AG09309 (cell line): ENCODE results near the gene LCE3D.

ENCODE experiments used
- DNase-seq: peaks from one replicate; pipeline ENCODE4 v3.0.0-alpha.2; 2010; ENCODE audit warnings: low read depth
- H3K4me3 ChIP-seq: 2 replicates; pipeline ENCODE4 v1.5.1; 2011; ENCODE audit warnings: mild to moderate bottlenecking, low read depth, low read length, moderate library complexity; ENCODE audit not compliant: control insufficient read depth
- TF ChIP-seq, protein P1 (sequence below): IDR thresholded peaks from 2 replicates; pipeline ENCODE4 v1.5.1; 2011; ENCODE audit warnings: mild to moderate bottlenecking, low read depth, low read length, inconsistent platforms; ENCODE audit not compliant: insufficient read depth, control insufficient read depth; ENCODE audit errors: missing control alignments

LCE3D gene, protein sequence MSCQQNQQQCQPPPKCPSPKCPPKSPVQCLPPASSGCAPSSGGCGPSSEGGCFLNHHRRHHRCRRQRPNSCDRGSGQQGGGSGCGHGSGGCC

DNA sequence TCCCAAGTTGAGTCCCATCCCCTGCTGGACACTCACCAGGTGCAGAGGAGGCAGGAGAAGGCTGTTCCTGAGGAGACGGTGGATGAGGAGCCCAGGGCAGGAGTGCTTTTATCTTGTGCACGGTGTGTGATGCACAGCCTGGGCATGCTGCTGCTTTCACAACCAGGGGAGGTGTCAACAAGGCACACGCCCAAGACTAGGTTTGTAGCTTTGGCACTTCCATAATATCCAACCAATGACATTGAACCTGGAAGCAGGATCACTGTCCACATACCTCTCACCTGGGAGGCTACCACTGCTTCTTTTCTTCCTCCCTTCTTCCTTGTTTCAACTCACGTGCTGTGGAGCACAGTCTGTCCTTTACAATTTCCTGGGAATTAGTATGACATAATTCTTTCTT, at the start of gene LCE3D:
Gene LCE3D, minus strand, starts transcription at position 84 of the 400 bp plus-strand sequence. CDS start 580 bp downstream, outside the sequence.
- no peak within 1 kb of the TSS for H3K4me3 ChIP-seq
- no peak for DNase-seq
- TF ChIP-seq, protein P1, sequence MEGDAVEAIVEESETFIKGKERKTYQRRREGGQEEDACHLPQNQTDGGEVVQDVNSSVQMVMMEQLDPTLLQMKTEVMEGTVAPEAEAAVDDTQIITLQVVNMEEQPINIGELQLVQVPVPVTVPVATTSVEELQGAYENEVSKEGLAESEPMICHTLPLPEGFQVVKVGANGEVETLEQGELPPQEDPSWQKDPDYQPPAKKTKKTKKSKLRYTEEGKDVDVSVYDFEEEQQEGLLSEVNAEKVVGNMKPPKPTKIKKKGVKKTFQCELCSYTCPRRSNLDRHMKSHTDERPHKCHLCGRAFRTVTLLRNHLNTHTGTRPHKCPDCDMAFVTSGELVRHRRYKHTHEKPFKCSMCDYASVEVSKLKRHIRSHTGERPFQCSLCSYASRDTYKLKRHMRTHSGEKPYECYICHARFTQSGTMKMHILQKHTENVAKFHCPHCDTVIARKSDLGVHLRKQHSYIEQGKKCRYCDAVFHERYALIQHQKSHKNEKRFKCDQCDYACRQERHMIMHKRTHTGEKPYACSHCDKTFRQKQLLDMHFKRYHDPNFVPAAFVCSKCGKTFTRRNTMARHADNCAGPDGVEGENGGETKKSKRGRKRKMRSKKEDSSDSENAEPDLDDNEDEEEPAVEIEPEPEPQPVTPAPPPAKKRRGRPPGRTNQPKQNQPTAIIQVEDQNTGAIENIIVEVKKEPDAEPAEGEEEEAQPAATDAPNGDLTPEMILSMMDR: no peak

DNA sequence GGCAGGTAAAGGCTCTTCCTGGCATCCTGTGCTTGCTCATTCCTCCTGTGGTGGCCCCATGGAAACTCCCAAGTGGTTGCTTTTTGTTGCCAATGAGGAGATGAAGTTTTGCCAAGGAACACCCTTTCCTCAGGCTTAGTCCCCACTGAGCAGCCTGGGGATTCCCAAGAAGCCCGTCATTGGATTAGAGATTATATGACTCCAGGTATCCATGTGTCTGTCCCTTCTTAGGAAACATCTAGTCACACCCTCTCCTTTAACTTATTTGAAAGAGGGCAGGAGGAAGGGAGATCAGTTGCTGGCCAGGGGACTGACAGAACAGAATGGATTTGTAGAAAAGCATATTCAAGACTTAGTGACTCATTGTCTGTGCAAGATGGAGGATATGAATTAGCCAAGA, 46.4 kb upstream of the LCE3D start:
- TF ChIP-seq, protein P1: no peak

DNA sequence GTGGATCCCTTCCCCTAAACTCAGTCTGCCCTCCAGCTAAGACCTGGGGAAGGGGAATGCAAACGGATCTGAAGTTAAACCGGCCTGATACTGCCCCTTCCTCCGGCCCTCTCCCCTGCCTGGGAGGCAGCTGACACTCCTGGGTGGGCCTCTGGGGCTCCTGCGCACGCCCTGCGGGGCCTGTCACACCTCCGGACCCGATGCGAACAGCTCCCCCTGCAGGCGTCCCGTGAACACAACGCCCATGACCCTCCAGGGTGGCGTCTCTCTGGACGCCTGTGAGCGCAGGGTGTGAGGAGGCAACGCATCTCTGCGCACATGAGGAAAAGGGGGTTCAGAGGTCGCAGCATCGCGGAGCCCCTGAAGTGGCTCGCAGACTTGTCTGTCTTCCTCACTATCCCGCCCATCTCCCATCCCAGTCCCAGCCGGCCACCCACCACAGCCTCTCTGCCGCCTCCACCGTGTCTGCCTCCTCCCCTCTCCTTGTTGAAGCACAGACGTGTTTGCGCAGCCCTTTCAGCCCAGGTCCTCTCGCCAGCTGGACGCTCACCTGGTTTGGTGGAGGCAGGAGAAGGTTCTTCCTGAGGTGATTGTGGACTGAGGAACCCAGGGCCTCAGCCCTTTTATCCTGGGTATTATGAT, 43.0 kb upstream of the LCE3D start:
- H3K4me3 ChIP-seq: no peak overlapping the region
- no peak for DNase-seq

More for the DNA sequence above, 46.4 kb upstream of the LCE3D start:
- no peak for DNase-seq
- no peak overlapping the region for H3K4me3 ChIP-seq

DNA sequence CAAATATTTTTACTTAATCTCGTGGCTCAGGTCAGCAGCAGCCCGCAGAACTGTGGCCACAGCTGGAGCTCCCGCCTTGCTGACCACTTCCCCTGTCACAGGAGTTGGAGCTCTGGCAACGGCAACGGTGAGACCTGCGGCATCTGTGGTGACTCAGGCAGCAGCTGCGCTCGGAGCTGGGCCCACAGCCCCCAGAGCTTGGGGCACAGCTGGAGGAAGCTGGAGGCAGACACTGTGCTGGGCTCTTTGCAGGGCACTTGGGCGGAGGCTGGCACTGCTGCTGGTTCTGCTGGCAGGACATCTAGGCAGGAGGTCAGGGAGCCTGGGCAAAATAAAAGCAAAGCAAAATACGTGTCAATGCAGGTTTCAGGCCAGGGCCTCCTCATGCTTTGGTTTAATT, 42.5 kb upstream of the LCE3D start, which contains the start of gene LCE3A:
Gene LCE3A, minus strand, starts transcription at position 301 of the 400 bp plus-strand sequence. Its CDS starts 0 bp downstream, at position 301.
- TF ChIP-seq, protein P1: no peak
- no peak within 1 kb of the TSS for H3K4me3 ChIP-seq
- no peak for DNase-seq

More for the DNA sequence above, 43.0 kb upstream of the LCE3D start:
- TF ChIP-seq, protein P1: peak; percentile 4

DNA sequence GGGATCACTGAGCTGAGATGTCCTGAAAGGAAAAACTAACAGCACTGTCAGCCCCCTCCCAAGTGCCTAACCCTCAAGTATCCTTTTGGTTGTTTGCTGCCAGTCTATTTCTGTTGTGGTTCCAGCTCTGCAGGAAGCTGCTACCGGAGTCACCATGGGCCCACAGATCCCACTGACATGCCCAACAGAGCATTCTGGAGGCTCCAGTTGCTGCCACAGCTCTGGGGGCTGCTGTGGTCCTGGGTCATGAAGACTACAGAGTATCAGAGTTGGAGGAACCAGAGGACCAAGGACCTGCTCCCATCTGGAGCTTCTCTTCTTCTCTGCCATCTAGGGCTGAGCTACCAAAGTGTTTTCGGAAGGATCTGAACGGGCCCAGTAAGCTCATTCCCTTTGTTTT, 41.7 kb upstream of the LCE3D start:
- no peak for DNase-seq
- no peak overlapping the region for H3K4me3 ChIP-seq
- TF ChIP-seq, protein P1: no peak

DNA sequence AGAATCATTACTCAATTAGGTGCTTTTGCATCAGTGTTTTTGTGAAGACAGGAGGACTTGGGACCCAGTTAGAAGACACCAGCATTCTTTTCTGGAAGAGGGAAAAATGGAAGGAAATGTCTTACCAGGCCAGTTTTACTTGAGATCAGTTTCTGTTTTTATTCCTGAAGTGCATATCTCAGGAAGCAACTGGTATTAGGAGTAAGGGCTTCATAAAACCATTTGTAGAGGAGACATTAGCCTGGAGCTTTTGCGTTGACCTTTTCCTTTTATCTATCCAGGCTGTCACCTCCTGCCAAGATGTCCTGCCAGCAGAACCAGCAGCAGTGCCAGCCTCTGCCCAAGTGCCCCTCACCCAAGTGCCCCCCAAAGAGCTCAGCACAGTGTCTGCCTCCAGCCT, 33.2 kb upstream of the LCE3D start, which contains the start of gene LCE3B:
Gene LCE3B, plus strand, starts transcription at position 301 of the 400 bp plus-strand sequence. Its CDS starts 0 bp downstream, at position 301.
- no peak for DNase-seq
- no peak within 1 kb of the TSS for H3K4me3 ChIP-seq
- TF ChIP-seq, protein P1: no peak
